ENCODE measurements around the gene SLC22A13. TPM values are rescaled to one million over a fixed set of nuclear protein-coding genes. Genes with fewer than 3 reads are reported as not detected.

The SLC22A13 gene
- total RNA-seq, 1 donor = 0.45 TPM

- TF ChIP-seq CTCF (IDR thresholded peaks at IDR 0.05; ENCODE audit: insufficient read depth, low read length) = no peak
- no peak overlapping the region for H3K4me3 ChIP-seq (ENCODE audit: low read depth, low read length)
- no peak for DNase-seq (ENCODE audit: low read depth)
Observed at GRCh38 chr3:38313263-38313662, 47.7 kb downstream of the SLC22A13 start.

GRCh38 chr3:38313695-38314094 is 48.1 kb downstream of the SLC22A13 start:
- no peak overlapping the region for H3K4me3 ChIP-seq (ENCODE audit: low read depth, low read length)
- no peak for TF ChIP-seq CTCF (IDR thresholded peaks at IDR 0.05; ENCODE audit: insufficient read depth, low read length)
- DNase-seq (ENCODE audit: low read depth) = no peak

GRCh38 chr3:38314112-38314763 is 48.6 kb downstream of the SLC22A13 start:
- H3K4me3 ChIP-seq (ENCODE audit: low read depth, low read length) = no peak overlapping the region
- DNase-seq (ENCODE audit: low read depth) = no peak
- TF ChIP-seq CTCF (IDR thresholded peaks at IDR 0.05; ENCODE audit: insufficient read depth, low read length) = no peak

- no peak overlapping the region for H3K4me3 ChIP-seq (ENCODE audit: low read depth, low read length)
- TF ChIP-seq CTCF (IDR thresholded peaks at IDR 0.05; ENCODE audit: insufficient read depth, low read length) = no peak
- no peak for DNase-seq (ENCODE audit: low read depth)
Observed at GRCh38 chr3:38314764-38315487, 49.3 kb downstream of the SLC22A13 start.

- DNase-seq (ENCODE audit: low read depth) = no peak
- no peak overlapping the region for H3K4me3 ChIP-seq (ENCODE audit: low read depth, low read length)
- TF ChIP-seq CTCF (IDR thresholded peaks at IDR 0.05; ENCODE audit: insufficient read depth, low read length) = no peak
Observed at GRCh38 chr3:38315488-38316230, 50.0 kb downstream of the SLC22A13 start.

- TF ChIP-seq CTCF (IDR thresholded peaks at IDR 0.05; ENCODE audit: insufficient read depth, low read length) = no peak
- H3K4me3 ChIP-seq (ENCODE audit: low read depth, low read length) = no peak overlapping the region
Observed at GRCh38 chr3:38316356-38317191, 51.0 kb downstream of the SLC22A13 start.

More at GRCh38 chr3:38316356-38317191, 51.0 kb downstream of the SLC22A13 start:
- DNase-seq (ENCODE audit: low read depth) = no peak

Data from fibroblast of the aortic adventitia (primary cell).